ENCODE data around the gene TSPAN4. TPM values are rescaled to one million over a fixed set of nuclear protein-coding genes. Genes with fewer than 3 reads are reported as not detected.
A peak's percentile ranks its signal among the peaks of the same experiment; 100 is the strongest.

TSPAN4 gene
- total and polyA plus RNA-seq, 2 of the 13 experiments (the other 11 are each of a cell fraction or from before 2014, with no cell fraction given): 31.7 to 68.3 TPM

GRCh38 chr11:838441-839279 lies 4.0 kb upstream of the TSPAN4 start (continued):
- 0 out of 2 replicates have a peak, but pooled peaks have one; percentile 32 for TF ChIP-seq ZBED4 (CRISPR knock-in tag; IDR thresholded peaks at IDR 0.05; ENCODE audit: borderline replicate concordance)
- peak; percentile 82 for TF ChIP-seq NRL (CRISPR knock-in tag; IDR thresholded peaks at IDR 0.05; ENCODE audit: borderline replicate concordance)
- TF ChIP-seq TBP (CRISPR knock-in tag; IDR thresholded peaks at IDR 0.05): no peak
- TF ChIP-seq KDM2A (CRISPR knock-in tag; IDR thresholded peaks at IDR 0.05; ENCODE audit: borderline replicate concordance, low read depth): peak; percentile 84
- peak; percentile 58; the same call in 1 of the 2 replicates for TF ChIP-seq ZNF607 (CRISPR knock-in tag; IDR thresholded peaks at IDR 0.05; ENCODE audit: borderline replicate concordance)
- TF ChIP-seq ZNF256 (CRISPR knock-in tag; conservative IDR thresholded peaks at IDR 0.05): no peak
- TF ChIP-seq ZNF282 (IDR thresholded peaks at IDR 0.05; ENCODE audit: partially characterized antibody): no peak
- TF ChIP-seq ZNF574 (CRISPR knock-in tag; IDR thresholded peaks at IDR 0.05): peak; percentile 93
- TF ChIP-seq ZMYM4 (CRISPR knock-in tag; IDR thresholded peaks at IDR 0.05): peak; percentile 52; the same call in 1 of the 2 replicates
- peak; percentile 67 for TF ChIP-seq AGO2 (optimal IDR thresholded peaks at IDR 0.05; ENCODE audit: low read depth, low read length)
- TF ChIP-seq NKX3-1 (CRISPR knock-in tag; IDR thresholded peaks at IDR 0.05): no peak
- TF ChIP-seq KMT2B (CRISPR knock-in tag; IDR thresholded peaks at IDR 0.05): 0 out of 2 replicates have a peak, but pooled peaks have one; percentile 62
- TF ChIP-seq SMAD3 (CRISPR knock-in tag; IDR thresholded peaks at IDR 0.05): 0 out of 2 replicates have a peak, but pooled peaks have one; percentile 39
- peak; percentile 58; the same call in 1 of the 2 replicates for TF ChIP-seq ZBTB4 (CRISPR knock-in tag; IDR thresholded peaks at IDR 0.05; ENCODE audit: borderline replicate concordance)
- TF ChIP-seq ZNF878 (CRISPR knock-in tag; IDR thresholded peaks at IDR 0.05): peak; percentile 73
- peak; percentile 43 for TF ChIP-seq ATF7-NPFF (CRISPR knock-in tag; IDR thresholded peaks at IDR 0.05; ENCODE audit: low read depth)
- peak; percentile 79; the same call in 1 of the 2 replicates for TF ChIP-seq CBFB (CRISPR knock-in tag; IDR thresholded peaks at IDR 0.05)
- TF ChIP-seq ZNF781 (CRISPR knock-in tag; IDR thresholded peaks at IDR 0.05; ENCODE audit: borderline replicate concordance, not compliant biosample characterization): peak; percentile 90
